NK-92 (cell line): ENCODE results near the gene PRELP.

Experiments used
- DNase-seq: peaks from one replicate; lab custom pipeline; 2025; ENCODE audit not compliant: unreplicated experiment; lab: John Stamatoyannopoulos, UW

The PRELP gene

GRCh38 chr1:203477748-203478147, 2.1 kb downstream of the PRELP start:
- DNase-seq: no peak

DNA sequence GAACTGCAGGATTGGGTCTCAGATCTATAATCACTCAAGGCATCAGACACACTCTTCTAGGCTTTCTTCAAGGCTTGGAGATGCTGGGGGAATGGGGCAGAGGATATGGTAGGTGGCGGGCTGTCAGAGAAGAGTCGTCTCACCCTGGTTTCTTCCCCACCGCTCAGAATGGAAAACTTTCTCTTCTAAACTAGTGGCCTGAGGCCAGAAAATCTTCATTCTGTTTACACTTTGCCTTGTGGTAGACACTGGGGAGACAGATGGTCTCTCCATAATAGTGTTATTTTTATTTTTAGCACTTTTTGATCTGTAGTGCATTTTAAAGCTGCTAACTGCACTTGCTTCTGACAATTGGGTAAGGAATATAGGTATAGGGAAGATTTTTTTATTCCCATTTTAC, 2.6 kb downstream of the PRELP start:
- DNase-seq: no peak

GRCh38 chr1:203478986-203479385, 3.4 kb downstream of the PRELP start:
- DNase-seq: no peak

- no peak for DNase-seq
These were observed 4.0 kb downstream of the PRELP start for GRCh38 chr1:203479646-203480045.

DNA sequence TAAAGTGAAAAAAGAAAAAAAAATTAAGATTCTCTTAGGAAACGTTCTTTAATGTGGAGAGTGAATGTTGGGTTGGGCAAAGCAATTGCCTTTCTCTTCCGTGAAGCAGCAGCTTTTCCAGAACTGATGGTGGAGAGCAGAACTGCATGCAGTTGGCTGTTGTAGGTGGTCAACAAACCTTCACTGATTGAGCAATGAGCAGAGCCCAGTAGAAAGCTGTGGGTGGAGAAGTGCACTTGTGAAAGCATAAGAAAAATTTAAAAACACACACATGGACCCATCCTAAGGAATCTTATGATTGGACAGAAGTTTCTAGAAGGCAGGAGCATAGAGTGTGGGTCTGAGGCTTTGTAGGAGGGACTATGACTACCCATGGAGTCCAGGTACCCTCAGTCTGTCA, 4.5 kb downstream of the PRELP start:
- DNase-seq: no peak

- DNase-seq: no peak
These were observed 5.0 kb downstream of the PRELP start for GRCh38 chr1:203480525-203481084.

- DNase-seq: no peak
These were observed 5.6 kb downstream of the PRELP start for GRCh38 chr1:203481196-203481595.

- no peak for DNase-seq
These were observed 11.2 kb downstream of the PRELP start for GRCh38 chr1:203486618-203487370.

GRCh38 chr1:203488539-203488938, 12.9 kb downstream of the PRELP start:
- no peak for DNase-seq

DNA sequence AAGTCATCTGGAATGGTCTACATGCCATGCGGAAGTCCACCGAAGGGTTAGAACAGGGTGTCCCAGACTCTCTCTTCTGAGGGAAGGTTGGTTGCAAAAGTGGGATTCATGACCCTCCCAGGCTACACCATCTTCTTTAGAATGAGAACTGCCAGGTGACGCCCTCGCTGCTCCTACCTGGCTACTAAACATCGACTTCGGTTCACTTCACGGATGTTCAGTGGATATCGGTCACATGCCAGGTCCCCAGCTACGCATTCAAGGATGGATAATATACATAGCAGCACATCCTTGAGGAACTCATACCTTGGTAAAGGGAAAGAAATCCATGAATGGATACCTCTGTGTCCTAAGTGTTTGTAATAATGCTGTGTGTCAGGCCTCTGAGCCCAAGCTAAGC, 15.0 kb downstream of the PRELP start:
- no peak for DNase-seq

GRCh38 chr1:203491664-203492063, 16.1 kb downstream of the PRELP start:
- DNase-seq: no peak

DNA sequence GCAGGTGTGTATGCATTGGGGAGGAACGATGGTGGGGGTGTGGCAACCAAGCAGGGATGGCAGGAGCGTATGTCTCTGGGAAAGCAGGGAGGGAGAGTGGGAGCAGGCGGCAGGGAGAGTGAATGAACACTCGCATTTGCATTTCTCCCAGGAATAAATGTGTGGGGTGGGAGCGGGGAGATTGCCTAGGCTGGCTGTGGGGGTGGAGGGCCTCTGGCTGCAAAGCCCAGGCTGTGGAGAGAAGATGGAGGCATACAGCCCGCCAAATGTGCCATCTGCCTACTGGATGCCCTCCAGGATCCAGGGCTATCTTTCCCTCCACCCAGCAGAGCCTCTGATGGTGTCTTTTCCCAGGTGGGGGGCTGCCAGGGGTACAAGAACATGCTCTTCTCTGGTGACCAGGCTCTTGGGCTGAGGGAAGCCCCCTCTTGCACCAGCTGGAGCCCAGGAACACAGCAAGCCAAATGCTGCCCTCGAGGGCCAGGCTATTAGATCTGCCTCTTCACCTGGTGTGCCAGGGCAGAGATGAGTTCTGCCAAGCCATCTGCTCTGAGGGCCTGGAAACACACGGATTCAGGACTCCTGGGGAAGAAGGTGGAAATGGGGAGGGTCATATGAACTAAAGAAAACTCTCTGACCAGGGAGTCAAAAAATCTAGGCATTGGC, 16.6 kb downstream of the PRELP start:
- no peak for DNase-seq

DNA sequence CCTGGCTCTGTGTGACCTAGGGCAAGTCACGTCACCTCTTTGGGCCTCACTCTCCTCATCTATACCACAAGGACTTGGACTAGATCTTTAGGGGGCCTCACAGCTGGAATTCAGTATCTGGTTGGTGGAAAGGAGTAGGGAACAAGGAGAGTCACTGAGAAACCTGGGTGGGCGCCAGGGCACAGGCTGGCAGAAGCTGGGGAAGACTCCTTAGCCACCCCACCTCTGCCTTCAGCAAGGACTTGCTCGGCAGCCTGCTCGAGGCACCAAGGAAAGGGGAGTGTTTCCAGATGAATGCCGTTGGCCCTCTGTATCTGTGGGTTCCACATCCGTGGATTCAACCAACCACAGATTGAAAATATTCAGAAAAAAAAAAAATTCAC, 17.1 kb downstream of the PRELP start:
- no peak for DNase-seq

GRCh38 chr1:203493901-203494300, 18.3 kb downstream of the PRELP start, which contains the start of gene OPTC:
Gene OPTC (plus strand): TSS chr1:203494153. CDS start chr1:203496006, 1,853 bp downstream.
- DNase-seq: no peak

- DNase-seq: no peak
These were observed 20.2 kb downstream of the PRELP start for GRCh38 chr1:203495845-203496244.

GRCh38 chr1:203497269-203497777, 21.7 kb downstream of the PRELP start:
- DNase-seq: no peak

DNA sequence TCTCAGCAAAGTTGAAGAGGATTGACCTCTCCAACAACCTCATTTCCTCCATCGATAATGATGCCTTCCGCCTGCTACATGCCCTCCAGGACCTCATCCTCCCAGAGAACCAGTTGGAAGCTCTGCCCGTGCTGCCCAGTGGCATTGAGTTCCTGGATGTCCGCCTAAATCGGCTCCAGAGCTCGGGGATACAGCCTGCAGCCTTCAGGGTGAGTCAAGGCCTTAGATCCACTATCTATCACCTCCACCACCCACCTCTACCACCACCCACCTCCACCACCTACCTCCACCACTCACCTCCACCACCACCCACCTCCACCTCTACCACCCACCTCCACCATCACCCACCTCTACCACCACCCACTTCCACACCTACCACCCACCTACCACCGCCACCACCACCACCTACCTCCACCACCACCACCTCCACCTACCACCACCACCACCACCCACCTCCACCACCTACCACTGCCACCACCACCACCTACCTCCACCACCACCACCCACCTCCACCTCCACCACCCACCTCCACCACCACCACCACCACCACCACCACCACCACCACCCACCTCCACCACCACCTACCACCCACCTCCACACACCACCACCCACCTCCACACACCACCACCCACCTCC, 24.2 kb downstream of the PRELP start:
- no peak for DNase-seq

DNA sequence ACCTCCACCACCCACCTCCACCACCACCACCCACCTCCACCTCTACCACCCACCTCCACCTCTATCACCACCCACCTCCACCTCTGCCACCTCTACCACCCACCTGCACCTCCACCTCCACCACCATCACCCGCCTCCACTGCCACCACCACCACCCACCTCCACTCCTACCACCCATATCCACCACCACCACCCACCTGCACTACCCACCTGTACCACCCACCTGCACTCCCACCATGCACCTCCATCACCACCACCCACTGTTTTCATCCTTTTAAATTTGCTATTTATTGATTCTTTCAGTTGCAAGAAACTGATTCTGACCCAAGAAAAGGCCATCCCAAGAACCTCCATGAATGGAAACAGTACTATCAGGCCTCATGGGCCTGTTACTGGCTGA, 24.7 kb downstream of the PRELP start:
- no peak for DNase-seq

GRCh38 chr1:203503836-203504235, 28.2 kb downstream of the PRELP start:
- DNase-seq: no peak

DNA sequence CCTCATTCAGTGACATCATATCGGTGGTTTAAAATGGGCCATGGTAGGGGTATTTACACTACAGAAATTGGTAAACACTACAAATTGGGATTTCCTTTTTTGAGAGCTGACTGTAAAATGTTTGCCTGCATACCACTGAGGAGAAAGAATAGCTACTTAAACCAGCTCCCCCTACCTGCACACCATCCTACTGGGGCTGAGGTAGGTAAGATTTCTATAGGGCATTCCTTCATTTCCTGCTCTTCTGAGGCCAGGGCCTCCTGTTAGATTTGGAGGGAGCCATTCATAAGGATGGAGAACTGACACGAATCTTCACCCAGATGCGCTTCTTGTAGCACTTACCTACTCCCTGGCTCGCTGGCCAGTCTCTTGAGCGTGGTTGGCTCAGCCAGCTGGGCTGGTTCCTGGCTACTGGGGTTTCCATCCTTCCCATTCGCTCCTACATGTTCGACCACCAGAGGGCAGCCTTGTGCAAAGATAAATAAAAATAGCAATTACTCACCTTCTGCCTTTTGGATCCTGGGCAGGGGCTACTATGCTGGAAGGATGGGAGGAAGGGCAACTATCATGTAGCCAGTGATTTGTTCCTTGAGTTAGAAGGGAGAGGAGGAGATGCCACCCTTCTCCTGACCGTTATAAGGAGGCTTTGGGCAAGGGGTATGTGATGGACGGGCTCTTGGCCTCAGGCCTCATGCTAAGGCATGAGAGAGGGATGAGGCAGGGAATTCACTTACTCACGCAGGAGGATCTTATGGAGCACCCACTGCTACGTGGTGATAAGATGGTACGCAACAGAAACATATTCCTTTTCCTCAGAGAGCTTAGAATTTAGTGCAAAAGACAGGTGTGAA, 29.0 kb downstream of the PRELP start:
- no peak for DNase-seq
